Neural progenitor cell (in vitro differentiated cells): Measurements from ENCODE around the gene C19orf25.

Source experiments
- CTCF ChIP-seq: fragments of 200-600 bp; sonication (generic); IDR thresholded peaks from 2 replicates; pipeline ENCODE4 v1.5.1; 2017; ENCODE audit warnings: antibody characterized with exemption, mild to moderate bottlenecking
- EZH2 ChIP-seq: fragments of 200-600 bp; sonication (generic); IDR thresholded peaks from 2 replicates; pipeline ENCODE4 v1.6.1; 2017; ENCODE audit warnings: antibody characterized with exemption, mild to moderate bottlenecking, moderate library complexity
- EZH2phosphoT487 ChIP-seq: fragments of 200-600 bp; sonication (generic); IDR thresholded peaks from 2 replicates; pipeline ENCODE4 v1.6.1; 2017; ENCODE audit warnings: antibody characterized with exemption

- TF ChIP-seq CTCF (no peak), EZH2phosphoT487 (no peak), EZH2 (no peak)
Observed at GRCh38 chr19:1507192-1507660, 28.2 kb upstream of the C19orf25 start.
